HUES64 (cell line): ENCODE results near the gene MEFV.

Experiments
- H3K27ac ChIP-seq: 2 replicates; pipeline ENCODE4 v1.7.0; 2013; ENCODE audit warnings: low read depth, low read length, inconsistent platforms
- H3K27me3 ChIP-seq: 2 replicates; pipeline ENCODE4 v1.6.1; 2013; ENCODE audit warnings: mild to moderate bottlenecking, low read length; ENCODE audit not compliant: insufficient read depth
- H3K36me3 ChIP-seq: 2 replicates; pipeline ENCODE4 v1.6.1; 2013; ENCODE audit warnings: mild to moderate bottlenecking, low read length; ENCODE audit not compliant: insufficient read depth
- H3K4me1 ChIP-seq: 2 replicates; pipeline ENCODE4 v1.6.1; 2013; ENCODE audit warnings: mild to moderate bottlenecking, low read length, moderate library complexity; ENCODE audit not compliant: insufficient read depth
- H3K4me3 ChIP-seq: 2 replicates; pipeline ENCODE4 v1.5.1; 2013; ENCODE audit warnings: mild to moderate bottlenecking, low read length, moderate library complexity
- H3K9ac ChIP-seq: 2 replicates; pipeline ENCODE4 v1.6.1; 2013; ENCODE audit warnings: mild to moderate bottlenecking, low read depth, low read length
- H3K9me3 ChIP-seq: 2 replicates; pipeline ENCODE4 v1.6.1; 2013; ENCODE audit warnings: low read depth, low read length; ENCODE audit not compliant: insufficient read depth
- WGBS: fragments of 150-250, 120-280 bp; methylation state at CpG from one replicate; pipeline ENCODE4 v1.1.7; 2013; ENCODE audit warnings: missing lambda C conversion rate; 5-methylcytosine and 5-hydroxymethylcytosine counted together

The MEFV gene

DNA sequence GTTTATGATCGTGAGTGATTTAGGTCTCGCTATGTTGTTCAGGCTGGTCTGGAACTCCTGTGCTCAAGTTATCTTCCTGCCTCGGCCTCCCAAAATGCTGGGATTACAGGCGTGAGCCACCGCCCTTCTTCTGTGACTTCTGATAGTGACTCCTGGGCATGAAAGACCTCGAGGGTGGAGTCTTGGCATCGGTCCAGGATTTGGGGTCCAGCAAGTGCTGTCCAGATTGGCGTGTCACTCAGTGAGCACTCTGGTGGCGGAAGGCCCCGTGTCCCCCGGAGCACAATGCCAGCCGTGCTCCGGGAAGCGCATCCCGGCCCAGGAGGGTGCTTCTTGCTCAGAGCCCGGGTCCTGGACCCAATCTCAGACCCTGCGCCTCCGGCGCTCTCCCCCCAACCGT lies 61.6 kb downstream of the MEFV start:
- Histone ChIP-seq H3K9me3 (no peaks in the 10 kb centered on the region), H3K4me3 (no peak overlapping the region), H3K27ac (no peak overlapping the region), H3K4me1 (peaks cover 1% of the 10 kb centered on the region; the same call in 1 of the 2 replicates), H3K9ac (no peak overlapping the region), H3K36me3 (no peaks in the 10 kb centered on the region), H3K27me3 (peaks cover 36% of the 10 kb centered on the region)
- 92% methylated on average over 20 of the region's 20 CpGs for WGBS

DNA sequence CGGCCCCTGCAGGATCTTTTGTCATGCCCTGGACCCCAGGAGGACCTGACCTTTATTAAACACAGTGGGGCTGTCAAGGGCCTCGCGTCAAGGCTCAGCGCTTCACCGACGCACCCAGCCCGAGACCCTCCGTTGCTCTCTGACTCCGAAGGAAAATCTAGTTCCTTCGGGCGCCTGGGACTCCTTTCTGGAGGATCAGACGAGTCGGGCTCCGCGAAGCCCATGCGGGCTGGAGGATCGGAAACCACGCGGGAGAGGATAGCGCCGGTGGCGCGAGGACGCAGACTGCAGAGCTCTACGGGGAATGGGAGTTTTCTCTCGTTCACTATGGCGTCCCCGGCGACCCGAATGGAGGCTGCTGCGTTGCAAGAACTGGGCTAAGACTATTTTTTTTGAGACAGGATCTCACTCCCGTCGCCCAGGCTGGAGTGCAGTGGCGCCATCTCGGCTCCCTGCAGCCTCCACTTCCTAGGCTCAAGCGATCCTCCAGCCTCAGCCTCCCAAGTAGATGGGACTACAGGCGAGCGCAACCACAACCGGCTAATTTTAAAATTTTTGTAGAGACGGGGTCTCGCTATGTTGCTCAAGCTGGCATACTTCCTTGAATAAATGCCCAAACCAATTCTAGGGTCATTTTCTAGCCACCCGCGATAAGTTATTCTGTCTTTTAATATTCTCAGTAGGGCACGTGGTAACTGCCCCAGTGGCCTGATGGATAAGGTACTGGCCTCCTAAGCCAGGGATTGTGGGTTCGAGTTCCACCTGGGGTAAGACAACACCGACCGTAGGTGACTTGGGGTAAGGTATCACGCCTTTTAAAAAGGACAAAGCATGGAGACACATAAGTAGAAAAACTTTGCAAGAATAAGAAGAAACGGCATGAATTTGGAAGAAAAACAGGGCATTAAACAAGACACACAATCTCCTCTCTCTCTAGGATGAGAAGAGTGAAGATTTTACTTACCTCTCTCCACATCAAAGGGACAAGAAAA lies 62.9 kb downstream of the MEFV start:
- Histone ChIP-seq H3K27ac (no peak overlapping the region), H3K9me3 (no peaks in the 10 kb centered on the region), H3K9ac (no peak overlapping the region), H3K4me3 (no peak overlapping the region), H3K4me1 (peaks cover 3% of the 10 kb centered on the region; the same call in 1 of the 2 replicates), H3K27me3 (peaks cover 48% of the 10 kb centered on the region), H3K36me3 (no peaks in the 10 kb centered on the region)
- WGBS: 91% methylated on average over 49 of the region's 49 CpGs

DNA sequence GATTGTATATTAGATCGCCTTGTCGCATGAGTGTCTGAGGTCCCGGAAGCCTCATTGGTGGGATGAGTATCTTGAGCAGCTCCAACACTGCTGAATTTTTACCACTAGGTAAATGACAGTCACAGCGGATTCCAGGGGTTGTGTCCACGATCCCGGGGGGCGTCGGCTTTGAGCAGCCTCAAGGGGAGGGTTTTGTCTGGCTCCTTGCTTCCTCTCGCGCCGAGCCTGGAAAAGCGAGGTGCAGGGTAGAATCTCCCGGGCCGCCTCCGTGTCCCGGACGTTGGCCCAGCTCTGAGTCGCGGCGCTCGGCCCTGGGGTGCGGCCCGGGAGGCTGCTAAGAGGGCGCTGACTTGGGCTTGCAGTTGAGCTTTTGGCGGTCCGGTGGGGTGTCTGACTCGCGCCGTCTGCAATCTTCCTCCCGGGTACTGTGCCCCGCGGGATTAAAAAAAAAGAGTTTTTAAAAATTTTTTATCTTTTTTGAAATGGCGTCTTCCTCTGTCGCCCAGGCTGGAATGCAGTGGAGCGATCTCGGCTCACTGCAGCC lies 63.9 kb downstream of the MEFV start:
- Histone ChIP-seq H3K4me1 (peaks cover 3% of the 10 kb centered on the region; the same call in 1 of the 2 replicates), H3K27me3 (peaks cover 46% of the 10 kb centered on the region), H3K4me3 (no peak overlapping the region), H3K27ac (no peak overlapping the region), H3K9me3 (no peaks in the 10 kb centered on the region), H3K9ac (no peak overlapping the region), H3K36me3 (no peaks in the 10 kb centered on the region)
- WGBS: 91% methylated on average over 36 of the region's 36 CpGs
